ENCODE measurements around the gene ARRDC2.
A peak's percentile ranks its signal among the peaks of the same experiment; 100 is the strongest.

- TF ChIP-seq CTCF (IDR thresholded peaks at IDR 0.05) (no peak), POLR2A (IDR thresholded peaks at IDR 0.05) (peak; percentile 61 to 87)
Observed at GRCh38 chr19:18007917-18008673, at the start of gene ARRDC2.

Data from tibial nerve (tissue), 3 donors.